ENCODE results near the gene CCDC57.

DNA sequence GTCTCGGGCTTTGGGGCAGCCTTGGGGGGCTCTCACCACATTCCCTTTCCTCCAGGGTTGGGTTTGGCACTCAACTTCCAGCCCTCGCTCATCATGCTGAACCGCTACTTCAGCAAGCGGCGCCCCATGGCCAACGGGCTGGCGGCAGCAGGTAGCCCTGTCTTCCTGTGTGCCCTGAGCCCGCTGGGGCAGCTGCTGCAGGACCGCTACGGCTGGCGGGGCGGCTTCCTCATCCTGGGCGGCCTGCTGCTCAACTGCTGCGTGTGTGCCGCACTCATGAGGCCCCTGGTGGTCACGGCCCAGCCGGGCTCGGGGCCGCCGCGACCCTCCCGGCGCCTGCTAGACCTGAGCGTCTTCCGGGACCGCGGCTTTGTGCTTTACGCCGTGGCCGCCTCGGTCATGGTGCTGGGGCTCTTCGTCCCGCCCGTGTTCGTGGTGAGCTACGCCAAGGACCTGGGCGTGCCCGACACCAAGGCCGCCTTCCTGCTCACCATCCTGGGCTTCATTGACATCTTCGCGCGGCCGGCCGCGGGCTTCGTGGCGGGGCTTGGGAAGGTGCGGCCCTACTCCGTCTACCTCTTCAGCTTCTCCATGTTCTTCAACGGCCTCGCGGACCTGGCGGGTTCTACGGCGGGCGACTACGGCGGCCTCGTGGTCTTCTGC, 24.6 kb upstream of the CCDC57 start:
- TF ChIP-seq, protein P1, sequence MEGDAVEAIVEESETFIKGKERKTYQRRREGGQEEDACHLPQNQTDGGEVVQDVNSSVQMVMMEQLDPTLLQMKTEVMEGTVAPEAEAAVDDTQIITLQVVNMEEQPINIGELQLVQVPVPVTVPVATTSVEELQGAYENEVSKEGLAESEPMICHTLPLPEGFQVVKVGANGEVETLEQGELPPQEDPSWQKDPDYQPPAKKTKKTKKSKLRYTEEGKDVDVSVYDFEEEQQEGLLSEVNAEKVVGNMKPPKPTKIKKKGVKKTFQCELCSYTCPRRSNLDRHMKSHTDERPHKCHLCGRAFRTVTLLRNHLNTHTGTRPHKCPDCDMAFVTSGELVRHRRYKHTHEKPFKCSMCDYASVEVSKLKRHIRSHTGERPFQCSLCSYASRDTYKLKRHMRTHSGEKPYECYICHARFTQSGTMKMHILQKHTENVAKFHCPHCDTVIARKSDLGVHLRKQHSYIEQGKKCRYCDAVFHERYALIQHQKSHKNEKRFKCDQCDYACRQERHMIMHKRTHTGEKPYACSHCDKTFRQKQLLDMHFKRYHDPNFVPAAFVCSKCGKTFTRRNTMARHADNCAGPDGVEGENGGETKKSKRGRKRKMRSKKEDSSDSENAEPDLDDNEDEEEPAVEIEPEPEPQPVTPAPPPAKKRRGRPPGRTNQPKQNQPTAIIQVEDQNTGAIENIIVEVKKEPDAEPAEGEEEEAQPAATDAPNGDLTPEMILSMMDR (IDR thresholded peaks at IDR 0.05; ENCODE audit: control extremely low read depth in 1 of 3, insufficient read depth in 1 of 3, low read depth in 1 of 3, low read length in 3 of 3), result no peak
- TF ChIP-seq, protein P2, sequence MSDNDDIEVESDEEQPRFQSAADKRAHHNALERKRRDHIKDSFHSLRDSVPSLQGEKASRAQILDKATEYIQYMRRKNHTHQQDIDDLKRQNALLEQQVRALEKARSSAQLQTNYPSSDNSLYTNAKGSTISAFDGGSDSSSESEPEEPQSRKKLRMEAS (IDR thresholded peaks at IDR 0.05), result no peak
- no peak for TF ChIP-seq SIN3A (conservative IDR thresholded peaks at IDR 0.05 in 1 of 2, IDR thresholded peaks at IDR 0.05 in 1 of 2; ENCODE audit: low read depth in 1 of 2, low read length in 2 of 2)
